ENCODE measurements around the gene PRICKLE4. TPM values are rescaled to one million over a fixed set of nuclear protein-coding genes. Genes with fewer than 3 reads are reported as not detected.

Gene PRICKLE4
- total and polyA plus RNA-seq, 2 of the 4 experiments (the other 2 are of a cell fraction), result 0.72 TPM; not detected in 1

DNA sequence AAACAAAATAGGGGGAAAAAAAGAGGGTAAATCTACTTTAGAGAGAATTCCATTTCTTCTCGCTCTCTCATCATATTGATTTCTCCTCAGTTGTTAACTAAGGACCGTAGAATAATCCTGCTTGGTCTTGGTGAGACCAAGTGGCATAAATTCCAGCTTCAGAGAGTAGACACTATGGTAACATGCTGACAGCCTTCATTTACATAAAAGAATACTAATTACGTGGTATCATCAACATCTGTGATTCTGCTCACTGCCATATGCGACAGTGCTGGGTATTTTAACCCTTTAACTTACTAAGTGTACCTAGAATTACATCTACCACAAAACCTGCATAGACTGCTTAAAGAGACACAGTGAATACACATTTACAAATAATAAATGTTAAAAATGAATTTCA is 34.0 kb downstream of the PRICKLE4 start:
- TF ChIP-seq SMC3 (IDR thresholded peaks at IDR 0.05; ENCODE audit: low read depth, low read length) (no peak), POLR2A (IDR thresholded peaks at IDR 0.05; ENCODE audit: low read depth, low read length) (no peak), NFE2L2 (IDR thresholded peaks at IDR 0.05; ENCODE audit: low read depth, low read length) (no peak)
- TF ChIP-seq, protein P1, sequence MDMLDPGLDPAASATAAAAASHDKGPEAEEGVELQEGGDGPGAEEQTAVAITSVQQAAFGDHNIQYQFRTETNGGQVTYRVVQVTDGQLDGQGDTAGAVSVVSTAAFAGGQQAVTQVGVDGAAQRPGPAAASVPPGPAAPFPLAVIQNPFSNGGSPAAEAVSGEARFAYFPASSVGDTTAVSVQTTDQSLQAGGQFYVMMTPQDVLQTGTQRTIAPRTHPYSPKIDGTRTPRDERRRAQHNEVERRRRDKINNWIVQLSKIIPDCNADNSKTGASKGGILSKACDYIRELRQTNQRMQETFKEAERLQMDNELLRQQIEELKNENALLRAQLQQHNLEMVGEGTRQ (IDR thresholded peaks at IDR 0.05; ENCODE audit: low read depth, low read length), result no peak
- Histone ChIP-seq H3K9me1 (ENCODE audit: insufficient read depth, low read length) (no peaks in the 10 kb centered on the region), H3K9me3 (ENCODE audit: control insufficient read depth, insufficient read depth, low read length) (no peaks in the 10 kb centered on the region), H2AFZ (replicated peaks; ENCODE audit: low read length, poor library complexity) (no peak overlapping the region), H3K4me2 (ENCODE audit: low read depth, low read length) (no peak overlapping the region), H3K14ac (replicated peaks; ENCODE audit: low read depth, low read length) (no peak overlapping the region), H2BK20ac (ENCODE audit: low read depth, low read length) (no peak overlapping the region), H3K27me3 (ENCODE audit: control insufficient read depth, insufficient read depth, low read length) (no peaks in the 10 kb centered on the region), H4K91ac (ENCODE audit: insufficient read depth, low read depth, low read length) (no peak overlapping the region), H3K4me1 (ENCODE audit: control insufficient read depth, insufficient read depth, low read length) (no peaks in the 10 kb centered on the region), H3K23ac (ENCODE audit: low read depth, low read length) (no peak overlapping the region), H2BK5ac (ENCODE audit: low read depth, low read length, poor library complexity, severe bottlenecking) (no peak overlapping the region), H4K8ac (ENCODE audit: low read depth in 2 of 2, low read length in 2 of 2) (no peak overlapping the region), H3K79me1 (ENCODE audit: low read depth in 1 of 2, low read length in 2 of 2) (no peaks in the 10 kb centered on the region), H3K18ac (ENCODE audit: low read depth, low read length) (no peak overlapping the region), H3K4ac (ENCODE audit: low read depth, low read length) (no peak overlapping the region), H2BK15ac (ENCODE audit: low read depth, low read length) (no peak overlapping the region), H4K20me1 (ENCODE audit: insufficient read depth, low read length) (no peaks in the 10 kb centered on the region), H3K4me3 (ENCODE audit: insufficient read depth, low read depth, low read length) (no peak overlapping the region), H3K36me3 (ENCODE audit: control insufficient read depth, insufficient read depth, low read length) (no peaks in the 10 kb centered on the region), H3K56ac (ENCODE audit: extremely low read depth, insufficient read depth, low read length) (no peak overlapping the region), H4K5ac (ENCODE audit: low read depth, low read length) (no peak overlapping the region), H2AK5ac (ENCODE audit: low read depth, low read length) (no peak overlapping the region), H2AK9ac (replicated peaks; ENCODE audit: low read depth, low read length, poor library complexity) (no peak overlapping the region), H3K27ac (ENCODE audit: insufficient read depth, low read length) (no peak overlapping the region), H2BK120ac (ENCODE audit: low read depth, low read length) (no peak overlapping the region), H3K9ac (ENCODE audit: low read depth, low read length) (no peak overlapping the region)
- in situ Hi-C loops (cut with MboI; ENCODE audit: low sequenced_read_pairs), result no loop called here
- ChIA-PET POLR2A (ENCODE audit: unreplicated experiment) (no interaction called here), CTCF (no interaction called here)
- intact Hi-C loops (cut with micrococcal nuclease), result no loop called here
- BruUV-seq (replicated peaks), result no TSS peak
- DNase-seq (no peak), ATAC-seq (ENCODE audit: low read depth) (no peak)
- dilution Hi-C loops (cut with HindIII; ENCODE audit: low sequenced_read_pairs, unreplicated experiment), result no loop called here
- whole genome bisulfite sequencing, 2 experiments (ENCODE audit: extremely low coverage in 2 of 2, insufficient read length in 1 of 2), result no CpG with 5 or more reads among the region's 4 CpGs
